Urinary bladder (tissue), 4 donors: ENCODE data around the gene IGF2BP2. TPM values are rescaled to one million over a fixed set of nuclear protein-coding genes. Genes with fewer than 3 reads are reported as not detected.

Experiments
- DNase-seq: peaks from one replicate; pipeline ENCODE4 v3.0.0-alpha.2; 2015; ENCODE audit errors: extremely low spot score
- H3K27ac ChIP-seq: one replicate; pipeline ENCODE4 v1.5.1; 2013; ENCODE audit warnings: low read depth, mild to moderate bottlenecking, moderate library complexity
- H3K36me3 ChIP-seq: one replicate; pipeline ENCODE4 v1.6.1; 2013; ENCODE audit warnings: mild to moderate bottlenecking, moderate library complexity; ENCODE audit not compliant: insufficient read depth
- H3K4me1 ChIP-seq: one replicate; pipeline ENCODE4 v1.6.1; 2013; ENCODE audit warnings: mild to moderate bottlenecking, moderate library complexity; ENCODE audit not compliant: insufficient read depth
- H3K4me3 ChIP-seq: one replicate; pipeline ENCODE4 v1.5.1; 2013; ENCODE audit warnings: low read depth, low read length
- WGBS: extraction: QIAGEN DNeasy Blood & Tissue Kit; methylation state at CpG from one replicate; pipeline ENCODE4 v1.1.7; 2013; 5-methylcytosine and 5-hydroxymethylcytosine counted together
- polyA plus RNA-seq: library from polyadenylated mRNA; stranded (reverse); fragments of 200-250 nt; gene quantifications from one replicate; pipeline ENCODE4 v1.2.3, GENCODE V29; 2013
- total RNA-seq: library from RNA; depleted of rRNA; stranded (reverse); fragments of >200 nt; gene quantifications from one replicate; pipeline ENCODE4 v1.2.3, GENCODE V29; 2014
- donor health status: healthy with polysubstance abuse.
- donor health status: healthy.

IGF2BP2 gene
- total and polyA plus RNA-seq, 2 donors = 6.8 to 42.7 TPM

DNA sequence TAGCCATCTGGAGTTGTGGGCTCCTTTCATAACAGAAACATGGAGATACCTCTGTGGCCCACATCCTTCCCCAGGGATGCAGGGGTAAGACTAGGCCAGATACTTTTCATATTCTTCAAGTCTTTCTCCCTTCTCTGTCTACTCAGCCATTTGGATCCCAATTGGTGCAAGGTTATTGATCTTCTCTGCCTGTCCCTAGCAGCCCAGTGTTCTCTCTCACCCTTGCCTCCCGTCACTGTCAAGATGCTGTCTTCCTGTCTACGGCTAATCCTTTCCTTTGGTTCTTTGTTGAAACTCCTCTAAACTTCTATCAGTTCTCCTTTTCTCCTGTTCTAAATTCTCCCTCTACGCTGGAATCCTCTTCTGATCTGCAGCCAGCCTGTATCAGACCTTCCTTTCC, 187.5 kb downstream of the IGF2BP2 start:
- H3K4me3 ChIP-seq = no peak overlapping the region
- no peak for DNase-seq
- H3K36me3 ChIP-seq = no peaks in the 10 kb centered on the region
- WGBS = 72% methylated on average over 3 of the region's 3 CpGs
- no peak overlapping the region for H3K27ac ChIP-seq
- no peaks in the 10 kb centered on the region for H3K4me1 ChIP-seq

DNA sequence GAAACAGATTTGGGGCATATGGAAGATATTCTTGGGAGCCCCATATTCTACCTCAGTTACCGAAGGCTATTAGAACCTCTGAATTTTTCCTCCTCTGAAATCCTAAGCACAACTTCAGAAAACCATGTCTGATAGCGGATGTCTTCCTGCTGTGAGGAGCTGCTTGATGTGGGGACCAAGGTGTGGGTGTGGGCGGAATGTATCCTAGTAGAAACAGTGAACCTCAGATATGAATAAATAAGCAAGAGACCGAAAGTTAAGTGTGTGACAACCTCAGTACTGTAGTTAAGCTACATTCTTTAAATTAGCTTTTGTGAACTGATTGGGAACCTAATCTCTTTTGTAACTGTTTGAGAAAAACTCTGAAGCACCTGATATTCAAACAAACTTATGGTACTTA, 191.8 kb downstream of the IGF2BP2 start:
- Histone ChIP-seq H3K4me3 (no peak overlapping the region), H3K4me1 (no peaks in the 10 kb centered on the region), H3K36me3 (peaks cover 3% of the 10 kb centered on the region), H3K27ac (no peak overlapping the region)
- WGBS = 95% methylated on average over 4 of the region's 4 CpGs
- DNase-seq = no peak

DNA sequence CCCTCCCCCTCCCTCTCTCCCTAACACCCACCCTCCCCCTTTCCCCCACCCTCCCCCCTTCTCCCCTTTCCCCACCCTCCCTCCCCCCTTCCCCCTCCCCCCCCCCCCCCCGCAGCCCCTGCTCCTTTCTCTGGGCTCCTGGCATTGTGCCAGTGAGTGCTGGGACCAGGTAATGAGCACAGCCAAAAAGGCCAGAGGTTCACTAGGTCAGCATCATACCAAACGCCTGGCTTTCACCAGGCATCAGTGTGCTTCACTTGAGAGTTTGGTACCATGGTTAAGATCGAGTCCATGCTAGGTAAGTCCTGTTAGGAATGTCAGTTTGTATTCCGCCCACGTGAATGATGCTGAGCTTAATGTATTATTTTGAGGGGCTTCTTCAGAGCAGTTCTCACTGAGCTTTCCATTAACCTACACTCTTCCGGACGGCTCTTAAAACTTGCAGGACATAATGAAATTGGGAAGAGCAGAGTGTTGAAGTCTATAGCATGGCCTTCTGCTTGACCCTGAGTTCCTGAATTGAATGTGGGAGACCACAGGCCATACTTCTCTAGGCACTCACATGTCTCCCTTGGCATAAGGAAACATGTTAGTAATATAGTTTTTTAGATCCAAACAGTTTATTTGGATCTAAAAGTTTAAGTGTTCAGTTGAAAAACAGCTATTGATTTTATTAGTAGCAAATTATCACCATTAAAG, 193.2 kb downstream of the IGF2BP2 start:
- no peaks in the 10 kb centered on the region for H3K4me1 ChIP-seq
- H3K36me3 ChIP-seq = peaks cover 3% of the 10 kb centered on the region
- no peak for DNase-seq
- 92% methylated on average over 6 of the region's 7 CpGs for WGBS
- no peak overlapping the region for H3K27ac ChIP-seq
- H3K4me3 ChIP-seq = no peak overlapping the region

DNA sequence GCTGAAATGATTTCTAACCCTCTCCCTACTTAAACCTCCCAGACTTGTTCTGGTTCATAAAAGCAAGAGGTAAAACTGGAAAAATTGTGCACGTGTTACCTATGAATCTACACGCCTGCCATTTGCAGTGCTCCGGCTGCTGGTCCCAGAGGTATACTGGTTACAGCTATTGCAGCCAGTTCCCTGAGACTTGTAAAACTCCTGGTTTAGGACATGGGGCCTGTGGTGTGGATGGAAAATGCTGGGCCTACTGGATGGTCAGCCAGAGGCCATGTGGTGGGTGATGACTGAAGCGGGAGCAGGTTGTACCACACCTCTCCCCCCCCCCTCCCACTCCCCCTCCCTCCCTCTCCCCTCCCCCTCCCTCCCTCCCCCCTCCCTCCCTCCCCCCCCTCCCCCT, 193.7 kb downstream of the IGF2BP2 start:
- 72% methylated on average over 4 of the region's 4 CpGs for WGBS
- Histone ChIP-seq H3K36me3 (peaks cover 3% of the 10 kb centered on the region), H3K27ac (no peak overlapping the region), H3K4me3 (no peak overlapping the region), H3K4me1 (no peaks in the 10 kb centered on the region)
- no peak for DNase-seq

DNA sequence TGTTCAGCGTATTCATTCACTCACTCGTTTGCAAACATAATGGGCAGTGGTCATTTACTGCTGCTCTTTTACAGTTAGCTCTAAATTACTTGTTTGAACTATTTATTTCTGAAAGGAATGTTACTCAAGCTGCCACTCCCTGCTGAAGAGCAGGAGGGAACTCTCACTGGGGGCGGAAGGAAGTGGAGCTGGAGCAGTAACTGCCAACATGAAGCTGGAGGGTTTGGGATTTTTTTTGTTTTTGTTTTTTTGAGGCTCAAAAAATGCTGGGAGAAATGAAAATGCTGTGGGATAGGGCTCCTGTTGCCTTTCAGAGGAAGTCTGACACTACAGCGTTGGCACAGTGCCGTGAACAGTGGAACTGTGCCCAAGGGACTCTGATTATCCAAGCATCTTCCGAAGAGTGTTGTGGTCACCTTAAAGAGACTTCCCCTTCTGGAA, 194.6 kb downstream of the IGF2BP2 start:
- H3K36me3 ChIP-seq = peaks cover 3% of the 10 kb centered on the region
- no peak overlapping the region for H3K27ac ChIP-seq
- peak; percentile 15 for DNase-seq
- 34% methylated on average over 6 of the region's 6 CpGs for WGBS
- no peak overlapping the region for H3K4me3 ChIP-seq
- H3K4me1 ChIP-seq = no peaks in the 10 kb centered on the region

DNA sequence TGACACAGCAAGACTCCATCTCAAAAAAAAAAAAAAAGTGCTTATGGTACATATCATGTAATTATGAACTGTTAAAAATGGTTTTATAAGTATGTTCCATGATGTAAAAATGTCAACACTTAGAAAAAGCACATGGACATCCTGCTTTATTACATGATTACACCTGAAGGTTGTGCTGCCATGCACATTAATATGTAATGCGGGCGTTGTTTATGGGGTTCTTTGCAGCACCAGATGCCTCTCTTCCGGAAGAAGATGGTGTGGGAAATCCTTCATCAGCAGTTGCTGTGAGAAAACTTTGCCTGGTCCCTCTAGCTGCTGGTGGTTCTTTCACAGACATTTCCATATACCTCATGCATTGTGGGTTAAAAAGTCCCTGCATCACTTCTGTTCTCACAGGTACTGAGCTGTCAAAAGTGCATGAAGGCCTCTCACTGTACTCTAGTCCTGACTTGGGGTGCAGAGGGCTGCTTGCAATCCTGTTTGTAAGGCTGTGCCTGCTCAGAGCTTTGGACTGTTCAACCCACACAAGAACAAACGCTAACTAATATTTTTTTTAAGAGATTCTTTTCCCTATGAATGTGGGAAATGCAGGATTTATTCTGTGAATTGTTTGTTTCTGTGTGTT, 195.2 kb downstream of the IGF2BP2 start:
- H3K27ac ChIP-seq = no peak overlapping the region
- DNase-seq = no peak
- H3K36me3 ChIP-seq = peaks cover 3% of the 10 kb centered on the region
- H3K4me3 ChIP-seq = no peak overlapping the region
- no peaks in the 10 kb centered on the region for H3K4me1 ChIP-seq
- 70% methylated on average over 4 of the region's 4 CpGs for WGBS

DNA sequence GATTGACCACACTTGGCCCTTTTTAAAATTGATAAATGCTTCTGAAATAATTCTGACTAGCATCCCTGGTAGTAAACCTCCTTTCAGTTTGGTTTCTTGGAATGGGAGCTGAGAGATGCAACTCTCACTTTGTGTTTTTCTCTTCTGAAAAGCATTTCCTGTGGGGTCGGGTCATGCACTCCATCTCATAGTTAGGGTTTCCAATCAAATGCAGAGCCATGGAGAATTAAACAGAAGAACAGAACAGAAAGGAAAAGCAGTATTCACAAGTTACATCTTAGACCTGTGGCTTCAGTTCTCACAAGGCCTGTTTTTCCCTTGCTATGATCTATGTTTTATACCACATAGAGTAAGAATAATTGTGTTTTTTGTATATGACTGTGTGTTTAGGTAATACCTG, 199.1 kb downstream of the IGF2BP2 start:
- no peak for DNase-seq
- no peaks in the 10 kb centered on the region for H3K4me1 ChIP-seq
- H3K4me3 ChIP-seq = no peak overlapping the region
- H3K36me3 ChIP-seq = peaks cover 5% of the 10 kb centered on the region
- 73% methylated on average over 1 of the region's 1 CpG for WGBS
- H3K27ac ChIP-seq = no peak overlapping the region

DNA sequence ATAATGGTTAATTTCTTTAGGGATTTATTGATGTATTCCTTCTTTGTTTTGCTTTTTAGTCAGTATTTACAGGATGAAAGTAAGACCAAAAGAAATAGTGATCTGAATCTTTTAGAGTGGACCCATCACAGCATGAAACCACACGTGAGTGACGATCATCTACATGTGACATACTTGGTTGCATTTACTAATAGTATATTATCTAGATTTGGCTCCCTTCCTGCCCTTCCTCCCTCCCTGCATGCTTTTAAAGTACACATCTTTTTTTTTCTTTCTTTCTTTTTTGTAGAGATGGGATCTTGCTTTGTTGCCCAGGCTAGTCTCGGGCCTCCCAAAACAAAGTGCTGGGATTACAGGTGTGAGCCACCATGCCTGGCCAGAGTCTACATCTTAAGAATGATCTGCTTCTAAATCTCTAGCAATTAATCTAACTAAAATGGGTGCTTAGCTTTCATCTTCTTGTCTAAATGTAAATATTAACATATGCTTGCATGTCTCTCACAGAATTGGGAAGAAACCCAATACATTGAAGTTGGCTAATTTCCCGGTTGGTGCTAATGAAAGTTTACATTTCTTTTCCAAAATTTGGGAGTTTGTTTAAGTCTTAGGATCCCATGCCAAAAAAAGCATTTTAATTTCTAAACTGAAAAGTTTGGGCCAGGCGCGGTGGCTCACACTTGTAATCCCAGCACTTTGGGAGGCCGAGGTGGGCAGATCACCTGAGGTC, 200.7 kb downstream of the IGF2BP2 start:
- Histone ChIP-seq H3K4me3 (no peak overlapping the region), H3K4me1 (no peaks in the 10 kb centered on the region), H3K27ac (no peak overlapping the region), H3K36me3 (peaks cover 5% of the 10 kb centered on the region)
- 72% methylated on average over 7 of the region's 7 CpGs for WGBS
- no peak for DNase-seq

DNA sequence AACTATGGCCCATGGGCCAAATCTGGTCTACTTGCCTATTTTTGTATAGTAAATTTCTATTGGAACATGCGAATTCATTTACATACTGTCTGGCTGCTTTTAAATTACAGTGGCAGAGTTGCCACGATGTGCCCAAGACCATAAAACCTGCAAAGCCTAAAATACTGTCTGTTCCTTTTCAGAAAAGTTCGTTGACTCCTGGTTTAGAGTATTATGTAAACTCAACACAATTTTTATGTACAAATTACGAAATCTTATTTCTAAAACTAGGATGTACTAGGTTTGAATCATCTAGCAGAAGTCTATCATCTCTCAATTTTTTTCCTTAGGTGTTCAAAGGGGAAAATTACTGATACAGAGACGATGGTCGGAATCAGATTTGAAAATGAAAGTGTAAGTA, 211.8 kb downstream of the IGF2BP2 start:
- DNase-seq = no peak
- 86% methylated on average over 6 of the region's 6 CpGs for WGBS
- H3K27ac ChIP-seq = no peak overlapping the region
- H3K4me1 ChIP-seq = no peaks in the 10 kb centered on the region
- no peak overlapping the region for H3K4me3 ChIP-seq
- H3K36me3 ChIP-seq = peaks cover 18% of the 10 kb centered on the region

DNA sequence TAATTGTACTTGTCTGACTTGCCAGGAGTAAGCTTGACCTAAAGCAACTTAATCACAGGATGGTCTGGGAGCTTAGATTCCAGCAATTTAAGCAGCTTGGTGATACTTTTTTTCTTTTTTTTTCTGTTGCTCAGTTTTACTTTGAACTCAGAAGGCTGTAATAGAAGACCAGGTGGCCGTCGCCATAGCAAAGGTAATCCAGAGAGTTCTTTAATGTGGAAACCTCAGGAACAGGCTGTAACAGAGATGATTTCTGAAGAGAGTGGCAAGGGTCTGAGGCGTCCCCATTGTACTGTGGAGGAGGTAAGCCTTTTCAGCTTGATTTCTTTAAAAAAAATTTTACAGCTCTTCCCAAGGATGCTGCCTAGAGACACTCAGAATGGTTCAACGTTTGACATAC, 218.6 kb downstream of the IGF2BP2 start:
- Histone ChIP-seq H3K4me3 (no peak overlapping the region), H3K4me1 (no peaks in the 10 kb centered on the region), H3K27ac (no peak overlapping the region), H3K36me3 (peaks cover 17% of the 10 kb centered on the region)
- no peak for DNase-seq
- 76% methylated on average over 4 of the region's 4 CpGs for WGBS

DNA sequence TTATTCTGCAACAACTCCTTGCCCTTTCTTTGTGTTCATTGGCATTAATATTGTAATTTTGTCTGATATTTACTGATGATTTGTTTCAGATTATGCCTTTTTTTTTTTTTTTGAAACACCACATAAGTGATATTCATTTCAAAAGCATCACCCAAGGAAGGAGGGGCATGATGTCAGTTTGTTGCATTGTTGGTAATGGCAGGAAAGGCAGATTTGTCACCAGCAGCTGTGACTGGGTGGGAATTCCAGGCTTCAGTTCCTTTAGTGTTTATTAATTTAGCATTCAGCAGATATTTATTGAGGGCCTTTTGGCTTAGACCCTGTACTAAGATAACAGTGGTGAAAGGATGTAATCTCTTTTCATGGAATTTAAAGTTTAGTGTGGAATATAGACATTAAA, 219.3 kb downstream of the IGF2BP2 start:
- Histone ChIP-seq H3K36me3 (peaks cover 17% of the 10 kb centered on the region), H3K4me1 (no peaks in the 10 kb centered on the region), H3K27ac (no peak overlapping the region), H3K4me3 (no peak overlapping the region)
- no peak for DNase-seq

DNA sequence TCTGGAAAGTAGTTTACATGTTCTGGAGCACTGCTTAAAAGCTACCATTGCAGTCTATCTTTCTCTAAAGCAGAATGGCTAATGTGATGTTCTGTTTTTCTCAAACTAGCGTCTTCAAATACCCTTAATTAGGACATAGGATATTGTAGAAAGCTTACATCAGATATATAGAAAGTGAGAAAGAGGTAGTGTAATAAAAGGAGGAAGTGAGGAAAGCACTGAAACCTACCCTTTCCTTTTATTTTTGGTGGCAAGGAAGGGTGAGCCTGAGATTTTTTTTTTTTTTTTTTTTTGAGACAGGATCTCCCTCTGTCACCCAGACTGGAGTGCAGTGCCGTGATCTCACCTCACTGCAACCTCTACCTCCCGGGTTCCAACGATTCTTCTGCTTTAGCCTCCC, 229.3 kb downstream of the IGF2BP2 start:
- peaks cover 4% of the 10 kb centered on the region for H3K36me3 ChIP-seq
- 93% methylated on average over 4 of the region's 4 CpGs for WGBS

DNA sequence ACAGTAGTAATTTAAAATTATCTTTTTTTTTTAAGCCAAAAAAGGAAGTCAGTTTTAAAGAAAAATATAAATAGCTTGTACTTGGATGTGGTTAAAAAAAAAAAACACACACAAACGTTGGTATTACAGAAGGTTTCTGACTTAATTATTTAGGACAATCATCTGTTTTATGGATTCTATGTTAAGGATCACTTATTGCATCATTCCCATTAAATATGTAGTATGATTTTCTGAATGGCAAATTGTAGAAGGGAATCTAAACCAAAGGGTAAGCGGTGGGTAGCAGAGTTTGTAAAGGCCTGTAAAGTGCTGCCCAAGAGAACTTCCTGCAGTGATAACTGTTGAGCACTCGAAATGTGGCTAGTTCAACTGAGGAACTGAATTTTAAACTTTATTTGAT, 230.8 kb downstream of the IGF2BP2 start:
- no peak overlapping the region for H3K4me3 ChIP-seq
- peaks cover 4% of the 10 kb centered on the region for H3K36me3 ChIP-seq
- no peak for DNase-seq
- WGBS = 73% methylated on average over 3 of the region's 3 CpGs
- no peaks in the 10 kb centered on the region for H3K4me1 ChIP-seq
- no peak overlapping the region for H3K27ac ChIP-seq

More for the DNA sequence above, 229.3 kb downstream of the IGF2BP2 start:
- H3K27ac ChIP-seq = no peak overlapping the region
- DNase-seq = no peak
- H3K4me3 ChIP-seq = no peak overlapping the region
- no peaks in the 10 kb centered on the region for H3K4me1 ChIP-seq
